PFSK-1 (cell line): ENCODE data around the gene RBSN.

Experiments used
- POLR2AphosphoS5 ChIP-seq: IDR thresholded peaks from 2 replicates; pipeline ENCODE4 v1.6.1; 2012; ENCODE audit warnings: low read depth, mild to moderate bottlenecking, control low read depth, low read length, moderate library complexity
- SIN3A ChIP-seq: IDR thresholded peaks from 2 replicates; pipeline ENCODE4 v1.6.1; 2012; ENCODE audit warnings: mild to moderate bottlenecking, low read length, moderate library complexity, borderline replicate concordance; ENCODE audit not compliant: insufficient read depth
- TAF1 ChIP-seq: IDR thresholded peaks from 2 replicates; pipeline ENCODE4 v1.6.1; 2012; ENCODE audit warnings: low read length, control low read depth, borderline replicate concordance; ENCODE audit not compliant: insufficient read depth

DNA sequence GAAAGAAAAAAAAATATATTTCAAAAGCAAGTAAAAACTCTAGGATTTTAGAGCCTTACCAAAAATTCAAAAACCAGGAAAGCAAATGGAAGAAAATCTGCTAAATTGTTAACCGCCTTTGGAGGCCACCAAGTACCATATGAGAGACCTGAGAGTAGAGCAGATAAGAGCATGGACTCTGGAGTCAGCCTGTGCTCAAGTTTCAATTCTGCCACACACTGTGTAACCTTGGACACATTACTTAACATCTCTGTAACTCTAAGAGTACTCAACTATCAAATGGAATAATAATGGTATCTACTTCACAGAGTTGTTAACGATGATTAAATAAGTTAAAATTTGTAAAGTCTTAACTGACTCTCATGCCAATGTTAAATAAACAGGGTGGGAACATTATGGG is 12.7 kb downstream of the RBSN start:
- TF ChIP-seq POLR2AphosphoS5 (no peak), SIN3A (no peak), TAF1 (no peak)
